ENCODE results near the gene PFKP.

DNA sequence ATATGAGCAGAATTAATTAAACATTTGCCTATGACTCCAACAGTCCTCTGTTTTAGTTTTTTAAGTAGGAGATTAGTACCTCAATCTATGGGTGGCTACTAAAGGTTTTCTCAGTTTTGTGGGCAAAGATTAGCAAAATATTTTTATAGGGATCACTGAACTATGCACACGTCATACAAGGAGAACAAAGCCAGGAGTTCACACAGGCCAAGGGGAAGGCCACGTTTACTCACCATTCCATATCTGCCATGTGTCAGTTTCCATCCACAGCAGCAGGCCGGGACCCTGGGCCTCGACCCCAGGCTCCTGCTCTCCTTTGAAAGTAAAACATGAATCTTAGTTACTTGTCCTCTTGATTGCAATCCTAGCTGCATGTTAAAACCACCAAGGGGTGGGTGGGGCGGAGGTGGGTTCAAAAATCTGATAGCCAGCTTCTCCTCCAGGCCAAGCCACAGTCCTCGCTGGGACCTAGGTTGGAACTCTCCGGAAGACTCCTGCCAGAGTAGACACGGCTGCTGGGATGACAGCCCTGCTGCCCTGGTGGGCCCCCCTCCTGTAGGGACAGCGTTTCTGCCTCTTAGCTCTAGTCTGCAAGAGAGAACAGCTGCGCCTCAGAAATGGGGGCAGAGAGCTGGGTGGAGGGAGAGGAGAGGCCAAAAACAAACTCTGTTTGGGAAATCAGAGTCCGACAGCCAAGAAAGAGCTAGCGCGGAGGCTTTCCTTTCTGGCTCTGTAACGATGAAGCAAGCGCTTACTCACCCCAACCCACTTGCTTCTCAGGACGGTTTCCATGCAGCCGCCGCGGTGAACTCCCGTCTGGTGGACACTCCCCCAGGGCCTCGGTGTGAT lies 69.6 kb downstream of the PFKP start:
- TF ChIP-seq SPI1 (IDR thresholded peaks at IDR 0.05; ENCODE audit: low read depth, low read length), result no peak
- no peak for TF ChIP-seq POLR2A (IDR thresholded peaks at IDR 0.05; ENCODE audit: low read depth, low read length)
- TF ChIP-seq POLR2AphosphoS5 (IDR thresholded peaks at IDR 0.05; ENCODE audit: low read depth, low read length), result no peak
- no peak for TF ChIP-seq TAF1 (IDR thresholded peaks at IDR 0.05; ENCODE audit: low read depth, low read length)
- TF ChIP-seq POU2F2 (IDR thresholded peaks at IDR 0.05; ENCODE audit: low read depth, low read length), result no peak

All from GM12891 (cell line).